KBM-7 (cell line): ENCODE data around the gene EDA.
"Not testable (repeated sequence)": the region's sequence is repeated elsewhere in the genome, so short reads cannot be mapped to it uniquely, and the experiment has no call there.

Experiments used
- DNase-seq: peaks from one replicate; pipeline ENCODE4 v3.0.0-alpha.2; 2015
- in situ Hi-C: fragments of 300-500 bp; cut with MboI; formaldehyde crosslinking; loops from 2 replicates; pipeline ENCODE4 v1.14.3; 2020; ENCODE audit warnings: low sequenced_read_pairs, low pct_unique_long_range_greater_than_20kb, mixed read lengths

The EDA gene

GRCh38 chrX:69724307-69724706 is 108.4 kb downstream of the EDA start:
- DNase-seq: no peak
- in situ Hi-C loops: no loop called here

- in situ Hi-C loops: no loop called here
- DNase-seq: no peak
These were observed 124.4 kb downstream of the EDA start for GRCh38 chrX:69740317-69740716.

- in situ Hi-C loops: no loop called here
These were observed 125.8 kb downstream of the EDA start for GRCh38 chrX:69741721-69742120.

GRCh38 chrX:69746051-69746450 is 130.1 kb downstream of the EDA start:
- no peak for DNase-seq
- in situ Hi-C loops: no loop called here

More at GRCh38 chrX:69741721-69742120, 125.8 kb downstream of the EDA start:
- no peak for DNase-seq

- no peak for DNase-seq
- in situ Hi-C loops: no loop called here
These were observed 132.1 kb downstream of the EDA start for GRCh38 chrX:69748055-69748454.

- in situ Hi-C loops: no loop called here
- no peak for DNase-seq
These were observed 144.2 kb downstream of the EDA start for GRCh38 chrX:69759921-69760625.

GRCh38 chrX:69761633-69762032 is 145.7 kb downstream of the EDA start:
- DNase-seq: no peak
- in situ Hi-C loops: no loop called here

- DNase-seq: no peak
- in situ Hi-C loops: no loop called here
These were observed 146.4 kb downstream of the EDA start for GRCh38 chrX:69762340-69762739.

GRCh38 chrX:69793260-69793935 is 177.5 kb downstream of the EDA start:
- in situ Hi-C loops: no loop called here
- DNase-seq: no peak

GRCh38 chrX:69795702-69796101 is 179.8 kb downstream of the EDA start:
- in situ Hi-C loops: no loop called here
- no peak for DNase-seq

GRCh38 chrX:69807400-69807799 is 191.5 kb downstream of the EDA start:
- in situ Hi-C loops: no loop called here
- no peak for DNase-seq

- in situ Hi-C loops: no loop called here
- DNase-seq: no peak
These were observed 192.5 kb downstream of the EDA start for GRCh38 chrX:69808375-69808774.

- DNase-seq: no peak
- in situ Hi-C loops: no loop called here
These were observed 197.8 kb downstream of the EDA start for GRCh38 chrX:69813677-69814076.

GRCh38 chrX:69815063-69815462 is 199.2 kb downstream of the EDA start:
- no peak for DNase-seq
- in situ Hi-C loops: no loop called here

- DNase-seq: no peak
- in situ Hi-C loops: no loop called here
These were observed 199.6 kb downstream of the EDA start for GRCh38 chrX:69815519-69815918.

GRCh38 chrX:69844636-69845035 is 228.7 kb downstream of the EDA start:
- in situ Hi-C loops: no loop called here
- no peak for DNase-seq

GRCh38 chrX:69859999-69860398 is 244.1 kb downstream of the EDA start:
- in situ Hi-C loops, DNase-seq: not testable (repeated sequence)

GRCh38 chrX:69876221-69876620 is 260.3 kb downstream of the EDA start:
- DNase-seq: no peak
- in situ Hi-C loops: no loop called here

GRCh38 chrX:69884210-69884609 is 268.3 kb downstream of the EDA start:
- in situ Hi-C loops: no loop called here
- DNase-seq: no peak

GRCh38 chrX:69896046-69896445 is 280.1 kb downstream of the EDA start:
- DNase-seq: no peak
- in situ Hi-C loops: no loop called here

GRCh38 chrX:69900491-69900890 is 284.6 kb downstream of the EDA start:
- in situ Hi-C loops: no loop called here
- DNase-seq: no peak
